ENCODE data around the gene ITIH2. TPM values are rescaled to one million over a fixed set of nuclear protein-coding genes. Genes with fewer than 3 reads are reported as not detected.
"Not testable (repeated sequence)": the region's sequence is repeated elsewhere in the genome, so short reads cannot be mapped to it uniquely, and the experiment has no call there.

Gene ITIH2
- total and polyA plus RNA-seq, 5 donors from 2014 or later: not detected

DNA sequence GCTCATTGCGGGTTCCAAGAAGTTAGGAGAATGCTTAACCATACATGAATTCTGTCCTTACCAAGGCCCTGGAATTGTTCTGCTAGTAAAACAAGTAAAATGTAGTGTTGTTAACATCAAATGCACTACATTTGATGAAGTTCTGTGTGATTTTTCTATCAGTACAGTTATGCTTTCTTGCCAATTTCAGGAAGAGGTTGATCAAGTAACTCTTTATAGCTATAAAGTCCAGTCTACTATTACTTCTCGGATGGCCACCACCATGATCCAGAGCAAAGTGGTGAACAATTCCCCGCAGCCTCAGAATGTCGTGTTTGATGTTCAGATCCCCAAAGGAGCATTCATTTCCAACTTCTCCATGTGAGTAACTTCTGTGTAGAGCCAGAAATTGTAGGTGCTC, 5.7 kb downstream of the ITIH2 start:
- H3K27ac Mint-ChIP-seq: peak overlapping the region in 1 of 3 donors; percentile 29
- DNase-seq: no peak
- no peak overlapping the region for H3K4me3 Mint-ChIP-seq
- H3K4me1 Mint-ChIP-seq: no peaks in the 10 kb centered on the region
- Histone ChIP-seq H3K27ac (ENCODE audit: insufficient read depth, low read length, poor library complexity, severe bottlenecking) (no peak overlapping the region), H3K4me3 (ENCODE audit: low read depth, low read length) (no peak overlapping the region), H3K36me3 (ENCODE audit: control insufficient read depth, insufficient read depth, low read length) (no peaks in the 10 kb centered on the region), H3K9me3 (ENCODE audit: control insufficient read depth in 2 of 2, low read length in 2 of 2) (no peaks in the 10 kb centered on the region), H3K27me3 (ENCODE audit: control insufficient read depth, insufficient read depth, low read length) (peaks cover 3% of the 10 kb centered on the region), H3K4me1 (ENCODE audit: control insufficient read depth, insufficient read depth, low read length, poor library complexity, severe bottlenecking) (no peaks in the 10 kb centered on the region)
- H3K9me3 Mint-ChIP-seq: peaks cover 0 to 4% (median 0%) of the 10 kb centered on the region in 7 donors
- H3K36me3 Mint-ChIP-seq: no peaks in the 10 kb centered on the region
- peaks cover 24% of the 10 kb centered on the region for H3K27me3 Mint-ChIP-seq
- ATAC-seq (ENCODE audit: low read depth in 2 of 2): no peak

DNA sequence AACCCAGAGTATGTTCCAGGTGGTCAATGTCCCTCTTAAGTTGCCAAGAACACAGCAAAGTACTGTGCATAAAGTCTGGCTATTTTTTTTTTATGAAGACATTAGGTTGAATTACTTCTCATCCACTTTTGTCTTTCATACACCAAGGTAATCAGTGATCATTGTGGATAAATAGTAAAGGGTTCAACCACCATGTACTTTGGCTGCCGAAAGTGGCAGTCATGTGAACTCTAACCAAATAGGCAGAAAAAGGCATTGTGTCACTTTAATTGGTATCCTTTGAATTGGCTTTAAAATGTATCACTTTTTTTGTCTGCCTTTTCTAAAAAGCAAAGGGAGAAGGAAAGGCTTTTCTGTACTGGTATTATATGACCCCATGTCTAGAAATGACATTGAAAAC, 7.3 kb downstream of the ITIH2 start:
- no peaks in the 10 kb centered on the region for H3K4me1 Mint-ChIP-seq
- no peak overlapping the region for H3K27ac ChIP-seq (ENCODE audit: insufficient read depth, low read length, poor library complexity, severe bottlenecking)
- peaks cover 3% of the 10 kb centered on the region for H3K27me3 ChIP-seq (ENCODE audit: control insufficient read depth, insufficient read depth, low read length)
- peaks cover 21% of the 10 kb centered on the region for H3K27me3 Mint-ChIP-seq
- no peak for ATAC-seq (ENCODE audit: low read depth in 2 of 2)
- no peak overlapping the region for H3K27ac Mint-ChIP-seq
- H3K36me3 Mint-ChIP-seq: no peaks in the 10 kb centered on the region
- H3K9me3 Mint-ChIP-seq: peaks cover 0 to 4% (median 0%) of the 10 kb centered on the region in 7 donors
- DNase-seq: no peak
- H3K4me3 Mint-ChIP-seq: no peak overlapping the region
- no peaks in the 10 kb centered on the region for H3K9me3 ChIP-seq (ENCODE audit: control insufficient read depth in 2 of 2, low read length in 2 of 2)
- H3K36me3 ChIP-seq (ENCODE audit: control insufficient read depth, insufficient read depth, low read length): no peaks in the 10 kb centered on the region
- H3K4me1 ChIP-seq (ENCODE audit: control insufficient read depth, insufficient read depth, low read length, poor library complexity, severe bottlenecking): no peaks in the 10 kb centered on the region
- no peak overlapping the region for H3K4me3 ChIP-seq (ENCODE audit: low read depth, low read length)

DNA sequence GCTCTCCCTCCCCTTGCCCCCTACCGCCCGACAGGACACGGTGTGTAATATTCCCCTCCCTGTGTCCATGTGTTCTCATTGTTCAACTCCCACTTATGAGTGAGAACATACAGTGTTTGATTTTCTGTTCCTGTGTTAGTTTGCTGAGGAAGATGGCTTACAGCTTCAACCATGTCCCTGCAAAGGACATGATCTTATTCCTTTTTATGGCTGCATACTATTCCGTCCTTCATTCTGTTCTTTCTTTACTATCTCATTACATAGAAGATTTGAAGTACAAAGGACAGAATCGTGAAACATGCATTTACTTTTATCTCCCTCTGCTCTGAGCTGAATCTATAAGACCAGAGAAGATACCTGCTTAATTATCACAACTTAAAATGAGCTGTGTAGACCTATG, 8.0 kb downstream of the ITIH2 start:
- H3K36me3 Mint-ChIP-seq: not testable (repeated sequence)

DNA sequence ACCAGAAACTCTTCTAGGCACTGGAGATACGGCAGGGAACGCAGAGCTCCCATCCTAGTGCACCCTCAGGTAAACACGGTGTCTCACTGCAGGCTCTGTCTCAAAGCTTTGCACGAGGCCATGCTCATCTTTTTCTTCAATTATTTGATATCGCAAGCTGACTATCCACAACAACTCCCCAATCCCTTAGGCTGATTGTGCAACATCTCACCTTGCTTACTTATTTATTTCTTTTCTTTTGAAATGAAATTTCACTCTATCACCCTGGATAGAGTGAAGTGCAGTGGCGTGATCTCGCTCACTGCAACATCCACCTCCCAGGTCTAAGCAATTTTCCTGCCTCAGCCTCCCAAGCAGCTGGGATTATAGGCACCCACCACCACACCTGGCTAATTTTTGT, 12.4 kb downstream of the ITIH2 start:
- H3K4me1 Mint-ChIP-seq: no peaks in the 10 kb centered on the region
- no peaks in the 10 kb centered on the region for H3K27me3 Mint-ChIP-seq
- peaks cover 5% of the 10 kb centered on the region for H3K27me3 ChIP-seq (ENCODE audit: control insufficient read depth, insufficient read depth, low read length)
- peaks cover 0 to 2% (median 0%) of the 10 kb centered on the region in 7 donors for H3K9me3 Mint-ChIP-seq
- no peak overlapping the region for H3K27ac ChIP-seq (ENCODE audit: insufficient read depth, low read length, poor library complexity, severe bottlenecking)
- no peak overlapping the region for H3K4me3 ChIP-seq (ENCODE audit: low read depth, low read length)
- no peak overlapping the region for H3K4me3 Mint-ChIP-seq
- no peak overlapping the region for H3K27ac Mint-ChIP-seq
- H3K36me3 ChIP-seq (ENCODE audit: control insufficient read depth, insufficient read depth, low read length): no peaks in the 10 kb centered on the region
- ATAC-seq (ENCODE audit: low read depth in 2 of 2) (no peak), DNase-seq (no peak)
- no peaks in the 10 kb centered on the region for H3K36me3 Mint-ChIP-seq
- no peaks in the 10 kb centered on the region for H3K9me3 ChIP-seq (ENCODE audit: control insufficient read depth in 2 of 2, low read length in 2 of 2)
- no peaks in the 10 kb centered on the region for H3K4me1 ChIP-seq (ENCODE audit: control insufficient read depth, insufficient read depth, low read length, poor library complexity, severe bottlenecking)

More for the DNA sequence above, 8.0 kb downstream of the ITIH2 start:
- H3K27ac ChIP-seq (ENCODE audit: insufficient read depth, low read length, poor library complexity, severe bottlenecking); H3K9me3 ChIP-seq (ENCODE audit: control insufficient read depth in 2 of 2, low read length in 2 of 2); H3K9me3 Mint-ChIP-seq; ATAC-seq (ENCODE audit: low read depth in 2 of 2); H3K4me1 Mint-ChIP-seq; H3K4me1 ChIP-seq (ENCODE audit: control insufficient read depth, insufficient read depth, low read length, poor library complexity, severe bottlenecking); DNase-seq; H3K27ac Mint-ChIP-seq; H3K4me3 ChIP-seq (ENCODE audit: low read depth, low read length); H3K27me3 ChIP-seq (ENCODE audit: control insufficient read depth, insufficient read depth, low read length); H3K4me3 Mint-ChIP-seq; H3K36me3 ChIP-seq (ENCODE audit: control insufficient read depth, insufficient read depth, low read length): not testable (repeated sequence)
- H3K27me3 Mint-ChIP-seq: peaks cover 16% of the 10 kb centered on the region

DNA sequence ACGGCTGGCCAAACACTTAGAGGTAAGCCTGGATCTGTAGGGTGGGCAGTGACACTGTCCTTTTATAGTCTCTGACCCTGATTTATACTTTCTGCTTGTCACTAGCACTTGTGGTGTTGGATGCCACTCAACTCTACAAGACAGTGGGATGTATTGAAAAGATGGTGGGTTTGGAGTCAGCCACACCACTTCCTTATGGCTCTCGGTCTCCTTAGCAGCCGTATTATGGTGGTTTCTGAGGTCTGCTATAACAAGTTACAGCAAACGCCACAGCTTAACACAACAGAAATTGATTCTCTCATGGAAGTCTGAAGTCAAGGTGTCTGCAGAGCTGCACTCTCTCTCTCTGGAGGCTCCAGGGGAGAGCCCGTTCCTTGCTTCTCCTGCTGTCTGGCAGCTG, 14.7 kb downstream of the ITIH2 start:
- Histone ChIP-seq H3K4me3 (ENCODE audit: low read depth, low read length) (no peak overlapping the region), H3K4me1 (ENCODE audit: control insufficient read depth, insufficient read depth, low read length, poor library complexity, severe bottlenecking) (no peaks in the 10 kb centered on the region), H3K9me3 (ENCODE audit: control insufficient read depth in 2 of 2, low read length in 2 of 2) (no peaks in the 10 kb centered on the region), H3K27me3 (ENCODE audit: control insufficient read depth, insufficient read depth, low read length) (peaks cover 5% of the 10 kb centered on the region), H3K36me3 (ENCODE audit: control insufficient read depth, insufficient read depth, low read length) (no peaks in the 10 kb centered on the region), H3K27ac (ENCODE audit: insufficient read depth, low read length, poor library complexity, severe bottlenecking) (no peak overlapping the region)
- no peak overlapping the region for H3K4me3 Mint-ChIP-seq
- no peaks in the 10 kb centered on the region for H3K36me3 Mint-ChIP-seq
- peaks cover 0 to 2% (median 0%) of the 10 kb centered on the region in 7 donors for H3K9me3 Mint-ChIP-seq
- ATAC-seq (ENCODE audit: low read depth in 2 of 2) (no peak), DNase-seq (no peak)
- no peaks in the 10 kb centered on the region for H3K4me1 Mint-ChIP-seq
- no peak overlapping the region for H3K27ac Mint-ChIP-seq
- H3K27me3 Mint-ChIP-seq: no peaks in the 10 kb centered on the region

DNA sequence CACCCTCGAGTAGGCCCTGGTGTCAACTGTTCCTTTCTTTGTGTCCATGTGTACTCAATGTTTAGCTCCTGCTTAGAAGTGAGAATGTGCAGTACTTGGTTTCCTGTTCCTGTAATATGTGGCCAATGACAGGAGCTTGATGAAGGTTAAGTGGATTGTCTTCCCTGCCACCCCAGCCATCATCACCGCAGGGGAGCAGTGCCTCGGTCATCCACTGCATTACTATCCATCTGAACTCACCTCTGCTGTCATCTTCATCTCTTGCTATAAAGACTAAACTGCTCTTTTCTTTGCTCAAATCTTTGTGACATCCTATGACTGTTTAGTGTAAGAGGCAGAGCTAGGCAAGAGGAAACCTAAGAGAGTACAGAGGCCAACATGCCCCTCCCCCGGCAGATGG, 15.6 kb downstream of the ITIH2 start:
- H3K36me3 Mint-ChIP-seq: peaks cover 3% of the 10 kb centered on the region
- Histone ChIP-seq H3K27ac (ENCODE audit: insufficient read depth, low read length, poor library complexity, severe bottlenecking) (no peak overlapping the region), H3K4me1 (ENCODE audit: control insufficient read depth, insufficient read depth, low read length, poor library complexity, severe bottlenecking) (no peaks in the 10 kb centered on the region), H3K4me3 (ENCODE audit: low read depth, low read length) (no peak overlapping the region), H3K9me3 (ENCODE audit: control insufficient read depth in 2 of 2, low read length in 2 of 2) (no peaks in the 10 kb centered on the region), H3K36me3 (ENCODE audit: control insufficient read depth, insufficient read depth, low read length) (no peaks in the 10 kb centered on the region), H3K27me3 (ENCODE audit: control insufficient read depth, insufficient read depth, low read length) (peaks cover 5% of the 10 kb centered on the region)
- H3K27me3 Mint-ChIP-seq: no peaks in the 10 kb centered on the region
- DNase-seq (no peak), ATAC-seq (ENCODE audit: low read depth in 2 of 2) (no peak)
- H3K9me3 Mint-ChIP-seq: peaks cover 0 to 2% (median 0%) of the 10 kb centered on the region in 7 donors
- H3K4me1 Mint-ChIP-seq: no peaks in the 10 kb centered on the region
- H3K4me3 Mint-ChIP-seq: no peak overlapping the region
- H3K27ac Mint-ChIP-seq: no peak overlapping the region

DNA sequence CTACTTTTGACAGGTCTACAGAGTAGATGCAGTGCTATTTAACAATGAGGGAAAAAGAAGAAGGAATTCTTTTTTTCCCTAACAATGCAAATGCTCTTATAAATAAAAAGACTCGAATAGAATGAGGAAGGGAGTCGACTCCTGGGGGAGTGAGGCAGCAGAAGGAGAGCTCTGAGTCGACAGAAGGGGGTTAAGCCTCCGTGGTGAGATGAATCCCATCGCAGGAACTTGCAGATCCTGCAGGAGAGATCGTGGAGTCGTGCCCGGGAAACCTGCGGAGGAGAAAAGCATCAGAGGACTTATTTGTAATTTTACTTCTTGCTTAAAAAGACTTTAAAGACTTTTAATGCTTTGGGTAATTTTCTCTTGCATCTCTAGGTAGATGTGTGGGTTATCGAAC, 17.4 kb downstream of the ITIH2 start:
- H3K27ac Mint-ChIP-seq: no peak overlapping the region
- no peaks in the 10 kb centered on the region for H3K9me3 Mint-ChIP-seq
- Histone ChIP-seq H3K4me1 (ENCODE audit: control insufficient read depth, insufficient read depth, low read length, poor library complexity, severe bottlenecking) (no peaks in the 10 kb centered on the region), H3K36me3 (ENCODE audit: control insufficient read depth, insufficient read depth, low read length) (no peaks in the 10 kb centered on the region), H3K27me3 (ENCODE audit: control insufficient read depth, insufficient read depth, low read length) (peaks cover 5% of the 10 kb centered on the region), H3K9me3 (ENCODE audit: control insufficient read depth in 2 of 2, low read length in 2 of 2) (no peaks in the 10 kb centered on the region), H3K4me3 (ENCODE audit: low read depth, low read length) (no peak overlapping the region), H3K27ac (ENCODE audit: insufficient read depth, low read length, poor library complexity, severe bottlenecking) (no peak overlapping the region)
- no peaks in the 10 kb centered on the region for H3K27me3 Mint-ChIP-seq
- no peak for ATAC-seq (ENCODE audit: low read depth in 2 of 2)
- peaks cover 4% of the 10 kb centered on the region for H3K36me3 Mint-ChIP-seq
- H3K4me1 Mint-ChIP-seq: no peaks in the 10 kb centered on the region
- no peak for DNase-seq
- no peak overlapping the region for H3K4me3 Mint-ChIP-seq

DNA sequence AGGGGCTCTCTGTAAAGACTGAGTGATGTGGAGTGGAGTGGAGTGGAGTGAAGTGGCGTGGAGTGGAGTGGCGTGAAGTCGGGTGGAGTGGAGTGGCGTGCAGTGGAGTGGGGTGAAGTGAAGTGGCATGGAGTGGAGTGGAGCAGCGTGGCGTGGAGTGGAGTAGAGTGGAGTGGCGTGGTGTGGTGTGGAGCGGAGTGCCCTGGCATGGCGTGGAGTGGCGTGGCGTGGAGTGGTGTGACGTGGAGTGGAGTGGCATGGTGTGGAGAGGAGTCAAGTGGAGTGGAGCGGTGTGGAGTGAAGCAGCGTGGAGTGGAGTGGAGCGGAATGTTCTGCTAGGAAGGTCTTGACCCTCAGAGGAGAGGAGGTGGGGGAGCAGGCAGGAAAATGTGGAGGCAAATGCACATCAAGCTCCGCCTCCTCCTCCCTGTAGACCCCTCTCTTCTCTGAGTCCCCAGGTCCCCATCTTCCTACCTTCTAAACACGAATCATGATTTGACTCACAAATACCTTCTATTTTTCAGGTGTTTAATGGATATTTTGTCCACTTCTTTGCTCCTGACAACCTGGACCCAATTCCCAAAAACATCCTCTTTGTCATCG, 19.9 kb downstream of the ITIH2 start:
- no peaks in the 10 kb centered on the region for H3K9me3 ChIP-seq (ENCODE audit: control insufficient read depth in 2 of 2, low read length in 2 of 2)
- H3K9me3 Mint-ChIP-seq: no peaks in the 10 kb centered on the region
- H3K4me3 Mint-ChIP-seq: peak overlapping the region in 1 of 4 donors; percentile 29
- no peaks in the 10 kb centered on the region for H3K4me1 Mint-ChIP-seq
- no peak overlapping the region for H3K4me3 ChIP-seq (ENCODE audit: low read depth, low read length)
- H3K36me3 ChIP-seq (ENCODE audit: control insufficient read depth, insufficient read depth, low read length): no peaks in the 10 kb centered on the region
- ATAC-seq (ENCODE audit: low read depth in 2 of 2): no peak
- H3K27ac Mint-ChIP-seq: no peak overlapping the region
- H3K36me3 Mint-ChIP-seq: peaks cover 4% of the 10 kb centered on the region
- H3K27me3 ChIP-seq (ENCODE audit: control insufficient read depth, insufficient read depth, low read length): peaks cover 4% of the 10 kb centered on the region
- H3K27ac ChIP-seq (ENCODE audit: insufficient read depth, low read length, poor library complexity, severe bottlenecking): no peak overlapping the region
- no peaks in the 10 kb centered on the region for H3K4me1 ChIP-seq (ENCODE audit: control insufficient read depth, insufficient read depth, low read length, poor library complexity, severe bottlenecking)
- no peak for DNase-seq
- H3K27me3 Mint-ChIP-seq: no peaks in the 10 kb centered on the region
